Ovary (tissue), 3 donors: ENCODE data around the gene FARSB.

Source experiments
- CTCF ChIP-seq, 3 donors: fragments of 450-650 bp in 2 of 3; fragments of 200-600 bp in 1 of 3; IDR thresholded peaks; one replicate each; pipeline versions ENCODE4 v1.5.1 to v1.8.0; 2016 to 2022; ENCODE audit warnings: antibody characterized with exemption in 3 of 3, mild to moderate bottlenecking in 1 of 3
- EP300 ChIP-seq: sonication (generic); formaldehyde crosslinking; IDR thresholded peaks from one replicate; pipeline ENCODE4 v1.6.1; 2017; ENCODE audit warnings: antibody characterized with exemption
- donor health status: DM: no; HTN: no; CAD: no.

- TF ChIP-seq CTCF (IDR thresholded peaks at IDR 0.05) (no peak), EP300 (no peak)
Observed at GRCh38 chr2:222671259-222672067, 15.6 kb upstream of the FARSB start, which contains the start of gene MOGAT1.
